Bone marrow (tissue), 2 donors: ENCODE measurements around the gene MAST4.

Experiments
- DNase-seq, 2 donors: peaks; one replicate each; lab custom pipeline; 2025; lab: John Stamatoyannopoulos, UW

Gene MAST4

GRCh38 chr5:67042176-67043003 is 446.2 kb downstream of the MAST4 start:
- no peak for DNase-seq

GRCh38 chr5:67043796-67044511 is 447.8 kb downstream of the MAST4 start:
- DNase-seq, result no peak

- no peak for DNase-seq
Observed at GRCh38 chr5:67045816-67046740, 449.9 kb downstream of the MAST4 start.

GRCh38 chr5:67047160-67047559 is 451.0 kb downstream of the MAST4 start:
- peak in 1 of 2 donors; percentile 68 for DNase-seq

- DNase-seq, result no peak
Observed at GRCh38 chr5:67047616-67048015, 451.4 kb downstream of the MAST4 start.

GRCh38 chr5:67050125-67050524 is 453.9 kb downstream of the MAST4 start:
- DNase-seq, result no peak

- no peak for DNase-seq
Observed at GRCh38 chr5:67050635-67051034, 454.4 kb downstream of the MAST4 start.

- DNase-seq, result no peak
Observed at GRCh38 chr5:67051164-67051563, 455.0 kb downstream of the MAST4 start.

GRCh38 chr5:67052034-67052433 is 455.8 kb downstream of the MAST4 start:
- no peak for DNase-seq

GRCh38 chr5:67053229-67053628 is 457.0 kb downstream of the MAST4 start:
- DNase-seq, result peak in 1 of 2 donors; percentile 36

GRCh38 chr5:67058998-67059743 is 463.0 kb downstream of the MAST4 start:
- no peak for DNase-seq

GRCh38 chr5:67059744-67060490 is 463.7 kb downstream of the MAST4 start:
- no peak for DNase-seq

GRCh38 chr5:67061511-67061910 is 465.3 kb downstream of the MAST4 start:
- DNase-seq, result no peak

GRCh38 chr5:67063055-67063454 is 466.9 kb downstream of the MAST4 start:
- DNase-seq, result no peak

- no peak for DNase-seq
Observed at GRCh38 chr5:67063791-67064190, 467.6 kb downstream of the MAST4 start.

- no peak for DNase-seq
Observed at GRCh38 chr5:67065237-67065636, 469.0 kb downstream of the MAST4 start.

- no peak for DNase-seq
Observed at GRCh38 chr5:67065696-67066095, 469.5 kb downstream of the MAST4 start.

GRCh38 chr5:67066815-67067214 is 470.6 kb downstream of the MAST4 start:
- DNase-seq, result no peak

GRCh38 chr5:67073045-67073680 is 477.0 kb downstream of the MAST4 start:
- DNase-seq, result no peak

- DNase-seq, result no peak
Observed at GRCh38 chr5:67077296-67077695, 481.1 kb downstream of the MAST4 start.
